Esophagus muscularis mucosa (tissue), 3 donors: ENCODE data around the gene RHOD.

Experiments used
- POLR2A ChIP-seq: fragments of 450-650 bp; IDR thresholded peaks from one replicate; pipeline ENCODE4 v1.6.1; 2017; ENCODE audit warnings: antibody characterized with exemption, moderate library complexity, mild to moderate bottlenecking, low read depth
- TF ChIP-seq, protein P1 (sequence below), 3 experiments: fragments of 200-600 bp in 2 of 3; fragments of 450-650 bp in 1 of 3; sonication (generic) in 2 of 3; IDR thresholded peaks; one replicate each; pipeline ENCODE4 v1.5.1; 2017 to 2019; ENCODE audit warnings: antibody characterized with exemption in 3 of 3, mild to moderate bottlenecking in 2 of 3, moderate library complexity in 1 of 3

DNA sequence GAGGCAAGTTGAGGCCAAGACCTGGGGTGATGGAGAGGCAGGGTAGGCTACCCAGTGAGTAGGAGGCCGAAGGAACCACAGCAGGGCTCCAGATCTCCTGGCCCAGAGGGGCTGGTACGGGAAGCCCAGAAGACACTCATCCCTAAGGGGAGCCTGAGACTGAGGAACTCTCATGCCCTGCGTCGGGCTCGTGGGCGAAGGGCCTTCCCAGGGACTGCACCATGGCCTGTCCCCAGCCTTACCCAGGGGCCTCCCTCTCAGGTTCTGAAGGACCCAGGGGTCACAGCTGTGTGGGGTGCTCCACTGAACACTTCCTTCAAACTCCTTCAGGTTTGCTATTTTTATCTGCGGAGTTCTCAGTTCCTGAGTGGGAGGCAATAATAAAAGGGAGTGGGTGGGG, 49.5 kb upstream of the RHOD start:
- TF ChIP-seq, protein P1, sequence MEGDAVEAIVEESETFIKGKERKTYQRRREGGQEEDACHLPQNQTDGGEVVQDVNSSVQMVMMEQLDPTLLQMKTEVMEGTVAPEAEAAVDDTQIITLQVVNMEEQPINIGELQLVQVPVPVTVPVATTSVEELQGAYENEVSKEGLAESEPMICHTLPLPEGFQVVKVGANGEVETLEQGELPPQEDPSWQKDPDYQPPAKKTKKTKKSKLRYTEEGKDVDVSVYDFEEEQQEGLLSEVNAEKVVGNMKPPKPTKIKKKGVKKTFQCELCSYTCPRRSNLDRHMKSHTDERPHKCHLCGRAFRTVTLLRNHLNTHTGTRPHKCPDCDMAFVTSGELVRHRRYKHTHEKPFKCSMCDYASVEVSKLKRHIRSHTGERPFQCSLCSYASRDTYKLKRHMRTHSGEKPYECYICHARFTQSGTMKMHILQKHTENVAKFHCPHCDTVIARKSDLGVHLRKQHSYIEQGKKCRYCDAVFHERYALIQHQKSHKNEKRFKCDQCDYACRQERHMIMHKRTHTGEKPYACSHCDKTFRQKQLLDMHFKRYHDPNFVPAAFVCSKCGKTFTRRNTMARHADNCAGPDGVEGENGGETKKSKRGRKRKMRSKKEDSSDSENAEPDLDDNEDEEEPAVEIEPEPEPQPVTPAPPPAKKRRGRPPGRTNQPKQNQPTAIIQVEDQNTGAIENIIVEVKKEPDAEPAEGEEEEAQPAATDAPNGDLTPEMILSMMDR (IDR thresholded peaks at IDR 0.05): no peak
- no peak for TF ChIP-seq POLR2A
